Measurements from ENCODE around the gene ZNF547.

ZNF547 gene

DNA sequence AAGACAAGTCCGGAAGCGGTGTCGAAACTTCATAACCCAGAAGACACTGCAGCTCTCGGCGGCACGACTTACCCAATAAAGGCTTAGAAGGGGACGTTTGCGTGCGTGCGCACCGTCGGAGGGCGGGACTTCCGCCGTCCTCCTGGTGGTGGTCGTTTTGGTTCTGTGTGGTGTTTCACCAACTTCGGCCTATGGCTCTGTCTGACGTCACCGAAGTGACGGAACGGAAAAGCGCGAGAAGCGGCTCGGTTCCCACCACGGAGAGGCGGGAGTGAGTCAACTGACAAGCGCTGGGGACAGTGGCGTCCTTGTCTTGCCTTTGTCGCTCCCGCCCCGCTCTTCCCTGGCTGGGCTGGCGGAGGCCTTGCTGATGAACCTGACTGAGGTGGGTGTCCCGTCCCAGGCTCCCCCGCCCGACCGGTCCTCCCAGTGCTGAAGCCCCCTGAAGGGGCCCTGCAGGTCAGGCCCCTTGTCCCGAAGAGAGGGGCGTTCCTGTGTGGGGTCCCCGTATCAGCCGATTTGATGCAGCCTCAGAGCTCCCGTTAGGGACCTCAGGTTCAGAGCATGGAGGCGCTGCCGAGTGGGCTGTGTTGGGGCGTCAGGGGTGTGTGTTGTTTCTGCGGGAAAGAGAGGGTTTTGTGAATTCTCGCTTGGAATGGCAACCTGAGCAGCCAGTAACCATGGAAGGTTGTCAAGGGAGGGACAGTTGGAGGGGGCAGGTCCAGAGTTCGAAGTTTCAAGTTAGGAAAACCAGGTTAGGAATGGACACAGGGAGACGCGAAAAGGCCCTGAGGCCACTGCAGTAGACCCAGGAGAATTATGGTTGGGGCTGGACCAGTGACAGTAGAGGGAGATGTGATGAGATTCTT, 26.6 kb downstream of the ZNF547 start, which contains the start of gene ZNF548 (continued):
- TF ChIP-seq ZNF548 (tag by site-specific recombination; IDR thresholded peaks at IDR 0.05), result 0 out of 2 replicates have a peak, but pooled peaks have one; percentile 15
- TF ChIP-seq SCRT2 (tag by site-specific recombination; IDR thresholded peaks at IDR 0.05), result no peak
- peak; percentile 63; the same call in 1 of the 2 replicates for TF ChIP-seq ZNF660 (tag by site-specific recombination; IDR thresholded peaks at IDR 0.05)
- peak; percentile 54 for TF ChIP-seq ZXDB (tag by site-specific recombination; IDR thresholded peaks at IDR 0.05)
- peak; percentile 75; the same call in 1 of the 2 replicates for TF ChIP-seq ZBTB20 (tag by site-specific recombination; IDR thresholded peaks at IDR 0.05)
- TF ChIP-seq, protein P1, sequence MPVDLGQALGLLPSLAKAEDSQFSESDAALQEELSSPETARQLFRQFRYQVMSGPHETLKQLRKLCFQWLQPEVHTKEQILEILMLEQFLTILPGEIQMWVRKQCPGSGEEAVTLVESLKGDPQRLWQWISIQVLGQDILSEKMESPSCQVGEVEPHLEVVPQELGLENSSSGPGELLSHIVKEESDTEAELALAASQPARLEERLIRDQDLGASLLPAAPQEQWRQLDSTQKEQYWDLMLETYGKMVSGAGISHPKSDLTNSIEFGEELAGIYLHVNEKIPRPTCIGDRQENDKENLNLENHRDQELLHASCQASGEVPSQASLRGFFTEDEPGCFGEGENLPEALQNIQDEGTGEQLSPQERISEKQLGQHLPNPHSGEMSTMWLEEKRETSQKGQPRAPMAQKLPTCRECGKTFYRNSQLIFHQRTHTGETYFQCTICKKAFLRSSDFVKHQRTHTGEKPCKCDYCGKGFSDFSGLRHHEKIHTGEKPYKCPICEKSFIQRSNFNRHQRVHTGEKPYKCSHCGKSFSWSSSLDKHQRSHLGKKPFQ (tag by site-specific recombination; IDR thresholded peaks at IDR 0.05), result peak; percentile 85
- TF ChIP-seq SP3 (tag by site-specific recombination; IDR thresholded peaks at IDR 0.05), result peak; percentile 68
- TF ChIP-seq EGR2 (tag by site-specific recombination; IDR thresholded peaks at IDR 0.05; ENCODE audit: low read depth), result peak; percentile 16; the same call in 1 of the 2 replicates
- TF ChIP-seq, protein P2, sequence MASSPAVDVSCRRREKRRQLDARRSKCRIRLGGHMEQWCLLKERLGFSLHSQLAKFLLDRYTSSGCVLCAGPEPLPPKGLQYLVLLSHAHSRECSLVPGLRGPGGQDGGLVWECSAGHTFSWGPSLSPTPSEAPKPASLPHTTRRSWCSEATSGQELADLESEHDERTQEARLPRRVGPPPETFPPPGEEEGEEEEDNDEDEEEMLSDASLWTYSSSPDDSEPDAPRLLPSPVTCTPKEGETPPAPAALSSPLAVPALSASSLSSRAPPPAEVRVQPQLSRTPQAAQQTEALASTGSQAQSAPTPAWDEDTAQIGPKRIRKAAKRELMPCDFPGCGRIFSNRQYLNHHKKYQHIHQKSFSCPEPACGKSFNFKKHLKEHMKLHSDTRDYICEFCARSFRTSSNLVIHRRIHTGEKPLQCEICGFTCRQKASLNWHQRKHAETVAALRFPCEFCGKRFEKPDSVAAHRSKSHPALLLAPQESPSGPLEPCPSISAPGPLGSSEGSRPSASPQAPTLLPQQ (tag by site-specific recombination; IDR thresholded peaks at IDR 0.05), result 0 out of 2 replicates have a peak, but pooled peaks have one; percentile 33
- 0 out of 2 replicates have a peak, but pooled peaks have one; percentile 15 for TF ChIP-seq ZNF366 (tag by site-specific recombination; conservative IDR thresholded peaks at IDR 0.05)
- peak; percentile 35; the same call in 1 of the 2 replicates for TF ChIP-seq ZNF394 (tag by site-specific recombination; IDR thresholded peaks at IDR 0.05; ENCODE audit: borderline replicate concordance)
- peak; percentile 94 for TF ChIP-seq ZNF623 (tag by site-specific recombination; IDR thresholded peaks at IDR 0.05)
- TF ChIP-seq, protein P3, sequence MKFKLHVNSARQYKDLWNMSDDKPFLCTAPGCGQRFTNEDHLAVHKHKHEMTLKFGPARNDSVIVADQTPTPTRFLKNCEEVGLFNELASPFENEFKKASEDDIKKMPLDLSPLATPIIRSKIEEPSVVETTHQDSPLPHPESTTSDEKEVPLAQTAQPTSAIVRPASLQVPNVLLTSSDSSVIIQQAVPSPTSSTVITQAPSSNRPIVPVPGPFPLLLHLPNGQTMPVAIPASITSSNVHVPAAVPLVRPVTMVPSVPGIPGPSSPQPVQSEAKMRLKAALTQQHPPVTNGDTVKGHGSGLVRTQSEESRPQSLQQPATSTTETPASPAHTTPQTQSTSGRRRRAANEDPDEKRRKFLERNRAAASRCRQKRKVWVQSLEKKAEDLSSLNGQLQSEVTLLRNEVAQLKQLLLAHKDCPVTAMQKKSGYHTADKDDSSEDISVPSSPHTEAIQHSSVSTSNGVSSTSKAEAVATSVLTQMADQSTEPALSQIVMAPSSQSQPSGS (tag by site-specific recombination; IDR thresholded peaks at IDR 0.05; ENCODE audit: low read depth), result peak; percentile 99
- peak; percentile 98 for TF ChIP-seq HOXC10 (CRISPR knock-in tag; IDR thresholded peaks at IDR 0.05)
- peak; percentile 65 for TF ChIP-seq GLIS2 (tag by site-specific recombination; IDR thresholded peaks at IDR 0.05)
- no peak for TF ChIP-seq GLI2 (tag by site-specific recombination; IDR thresholded peaks at IDR 0.05; ENCODE audit: borderline replicate concordance, low read depth)
- TF ChIP-seq, protein P4, sequence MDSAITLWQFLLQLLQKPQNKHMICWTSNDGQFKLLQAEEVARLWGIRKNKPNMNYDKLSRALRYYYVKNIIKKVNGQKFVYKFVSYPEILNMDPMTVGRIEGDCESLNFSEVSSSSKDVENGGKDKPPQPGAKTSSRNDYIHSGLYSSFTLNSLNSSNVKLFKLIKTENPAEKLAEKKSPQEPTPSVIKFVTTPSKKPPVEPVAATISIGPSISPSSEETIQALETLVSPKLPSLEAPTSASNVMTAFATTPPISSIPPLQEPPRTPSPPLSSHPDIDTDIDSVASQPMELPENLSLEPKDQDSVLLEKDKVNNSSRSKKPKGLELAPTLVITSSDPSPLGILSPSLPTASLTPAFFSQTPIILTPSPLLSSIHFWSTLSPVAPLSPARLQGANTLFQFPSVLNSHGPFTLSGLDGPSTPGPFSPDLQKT (IDR thresholded peaks at IDR 0.05; ENCODE audit: borderline replicate concordance, low read depth, low read length), result peak; percentile 15; the same call in 1 of the 2 replicates
- TF ChIP-seq ZNF629 (tag by site-specific recombination; IDR thresholded peaks at IDR 0.05), result peak; percentile 99
- no peak for TF ChIP-seq ZNF544 (tag by site-specific recombination; IDR thresholded peaks at IDR 0.05)
- TF ChIP-seq ZNF473 (tag by site-specific recombination; IDR thresholded peaks at IDR 0.05), result no peak
- no peak; the same call in 1 of the 2 replicates for TF ChIP-seq MZF1 (tag by site-specific recombination; IDR thresholded peaks at IDR 0.05; ENCODE audit: borderline replicate concordance)
- TF ChIP-seq IKZF3 (tag by site-specific recombination; IDR thresholded peaks at IDR 0.05), result no peak
- TF ChIP-seq ZNF658 (tag by site-specific recombination; IDR thresholded peaks at IDR 0.05), result no peak
- TF ChIP-seq, protein P5, sequence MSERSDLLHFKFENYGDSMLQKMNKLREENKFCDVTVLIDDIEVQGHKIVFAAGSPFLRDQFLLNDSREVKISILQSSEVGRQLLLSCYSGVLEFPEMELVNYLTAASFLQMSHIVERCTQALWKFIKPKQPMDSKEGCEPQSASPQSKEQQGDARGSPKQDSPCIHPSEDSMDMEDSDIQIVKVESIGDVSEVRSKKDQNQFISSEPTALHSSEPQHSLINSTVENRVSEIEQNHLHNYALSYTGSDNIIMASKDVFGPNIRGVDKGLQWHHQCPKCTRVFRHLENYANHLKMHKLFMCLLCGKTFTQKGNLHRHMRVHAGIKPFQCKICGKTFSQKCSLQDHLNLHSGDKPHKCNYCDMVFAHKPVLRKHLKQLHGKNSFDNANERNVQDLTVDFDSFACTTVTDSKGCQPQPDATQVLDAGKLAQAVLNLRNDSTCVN (tag by site-specific recombination; optimal IDR thresholded peaks at IDR 0.05), result peak; percentile 53
- TF ChIP-seq, protein P6, sequence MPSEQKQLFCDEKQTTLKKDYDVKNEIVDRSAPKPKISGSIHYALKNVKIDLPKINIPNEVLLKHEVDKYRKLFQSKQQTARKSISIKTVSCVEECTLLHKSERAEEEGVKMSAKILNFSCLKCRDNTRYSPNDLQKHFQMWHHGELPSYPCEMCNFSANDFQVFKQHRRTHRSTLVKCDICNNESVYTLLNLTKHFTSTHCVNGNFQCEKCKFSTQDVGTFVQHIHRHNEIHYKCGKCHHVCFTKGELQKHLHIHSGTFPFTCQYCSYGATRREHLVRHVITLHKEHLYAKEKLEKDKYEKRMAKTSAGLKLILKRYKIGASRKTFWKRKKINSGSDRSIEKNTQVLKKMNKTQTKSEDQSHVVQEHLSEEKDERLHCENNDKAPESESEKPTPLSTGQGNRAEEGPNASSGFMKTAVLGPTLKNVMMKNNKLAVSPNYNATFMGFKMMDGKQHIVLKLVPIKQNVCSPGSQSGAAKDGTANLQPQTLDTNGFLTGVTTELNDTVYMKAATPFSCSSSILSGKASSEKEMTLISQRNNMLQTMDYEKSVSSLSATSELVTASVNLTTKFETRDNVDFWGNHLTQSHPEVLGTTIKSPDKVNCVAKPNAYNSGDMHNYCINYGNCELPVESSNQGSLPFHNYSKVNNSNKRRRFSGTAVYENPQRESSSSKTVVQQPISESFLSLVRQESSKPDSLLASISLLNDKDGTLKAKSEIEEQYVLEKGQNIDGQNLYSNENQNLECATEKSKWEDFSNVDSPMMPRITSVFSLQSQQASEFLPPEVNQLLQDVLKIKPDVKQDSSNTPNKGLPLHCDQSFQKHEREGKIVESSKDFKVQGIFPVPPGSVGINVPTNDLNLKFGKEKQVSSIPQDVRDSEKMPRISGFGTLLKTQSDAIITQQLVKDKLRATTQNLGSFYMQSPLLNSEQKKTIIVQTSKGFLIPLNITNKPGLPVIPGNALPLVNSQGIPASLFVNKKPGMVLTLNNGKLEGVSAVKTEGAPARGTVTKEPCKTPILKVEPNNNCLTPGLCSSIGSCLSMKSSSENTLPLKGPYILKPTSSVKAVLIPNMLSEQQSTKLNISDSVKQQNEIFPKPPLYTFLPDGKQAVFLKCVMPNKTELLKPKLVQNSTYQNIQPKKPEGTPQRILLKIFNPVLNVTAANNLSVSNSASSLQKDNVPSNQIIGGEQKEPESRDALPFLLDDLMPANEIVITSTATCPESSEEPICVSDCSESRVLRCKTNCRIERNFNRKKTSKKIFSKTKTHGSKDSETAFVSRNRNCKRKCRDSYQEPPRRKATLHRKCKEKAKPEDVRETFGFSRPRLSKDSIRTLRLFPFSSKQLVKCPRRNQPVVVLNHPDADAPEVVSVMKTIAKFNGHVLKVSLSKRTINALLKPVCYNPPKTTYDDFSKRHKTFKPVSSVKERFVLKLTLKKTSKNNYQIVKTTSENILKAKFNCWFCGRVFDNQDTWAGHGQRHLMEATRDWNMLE (tag by site-specific recombination; conservative IDR thresholded peaks at IDR 0.05; ENCODE audit: low read depth), result peak; percentile 78
- TF ChIP-seq HOXD13 (CRISPR knock-in tag; IDR thresholded peaks at IDR 0.05; ENCODE audit: borderline replicate concordance), result peak; percentile 51; the same call in 1 of the 2 replicates
- peak; percentile 23; the same call in 1 of the 2 replicates for TF ChIP-seq SP7 (tag by site-specific recombination; IDR thresholded peaks at IDR 0.05)

All from HEK293 (cell line).